ENCODE measurements around the gene PI4KA.

Gene PI4KA

GRCh38 chr22:20814221-20814808 is 44.3 kb downstream of the PI4KA start:
- DNase-seq, result no peak

GRCh38 chr22:20813056-20813455 is 45.6 kb downstream of the PI4KA start:
- DNase-seq, result no peak

- no peak for DNase-seq
Measured at GRCh38 chr22:20811971-20812660, 46.5 kb downstream of the PI4KA start.

DNA sequence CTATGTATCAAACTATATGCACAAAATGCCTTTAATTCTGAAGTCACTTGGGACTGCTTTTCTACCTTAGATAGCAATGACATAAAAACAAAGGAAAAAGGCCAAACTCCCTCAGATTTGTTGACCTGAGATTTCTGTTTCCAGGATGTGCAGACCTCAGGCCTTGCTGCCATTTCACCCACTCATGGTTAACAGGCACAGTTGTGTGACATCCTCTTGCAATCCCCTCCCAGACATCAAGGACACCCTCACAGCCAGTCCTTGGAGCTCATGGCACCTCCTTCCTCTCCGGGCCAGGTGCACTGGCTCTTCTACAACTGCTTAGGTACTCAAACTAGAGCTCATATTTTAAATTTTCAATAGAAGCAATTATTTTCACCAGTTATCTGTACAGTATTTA is 47.4 kb downstream of the PI4KA start:
- DNase-seq, result no peak

GRCh38 chr22:20810645-20811044 is 48.0 kb downstream of the PI4KA start:
- peak; percentile 34 for DNase-seq

GRCh38 chr22:20809538-20810185 is 48.9 kb downstream of the PI4KA start:
- no peak for DNase-seq

GRCh38 chr22:20808844-20809243 is 49.8 kb downstream of the PI4KA start:
- no peak for DNase-seq

DNA sequence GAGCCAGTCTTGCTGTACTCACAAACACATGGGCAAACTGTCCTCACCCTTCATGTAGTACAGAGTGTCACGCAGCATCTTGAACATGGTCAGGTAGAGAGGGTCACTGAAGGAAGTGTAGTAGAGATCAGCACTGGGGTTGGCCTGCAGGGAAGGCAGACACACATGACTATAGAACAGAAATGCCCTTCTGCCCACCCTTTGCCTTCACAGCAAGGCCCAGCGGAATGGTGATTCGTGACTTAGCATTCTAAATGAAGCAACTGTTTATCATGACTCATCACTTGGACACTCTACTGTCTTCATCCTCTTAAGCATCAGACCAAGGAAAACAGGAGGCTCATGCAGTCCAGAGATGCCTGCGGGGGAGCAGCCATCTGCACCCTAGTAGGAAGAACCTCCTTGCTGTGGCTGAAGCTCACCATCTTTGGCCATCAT is 51.3 kb downstream of the PI4KA start:
- DNase-seq, result no peak

DNA sequence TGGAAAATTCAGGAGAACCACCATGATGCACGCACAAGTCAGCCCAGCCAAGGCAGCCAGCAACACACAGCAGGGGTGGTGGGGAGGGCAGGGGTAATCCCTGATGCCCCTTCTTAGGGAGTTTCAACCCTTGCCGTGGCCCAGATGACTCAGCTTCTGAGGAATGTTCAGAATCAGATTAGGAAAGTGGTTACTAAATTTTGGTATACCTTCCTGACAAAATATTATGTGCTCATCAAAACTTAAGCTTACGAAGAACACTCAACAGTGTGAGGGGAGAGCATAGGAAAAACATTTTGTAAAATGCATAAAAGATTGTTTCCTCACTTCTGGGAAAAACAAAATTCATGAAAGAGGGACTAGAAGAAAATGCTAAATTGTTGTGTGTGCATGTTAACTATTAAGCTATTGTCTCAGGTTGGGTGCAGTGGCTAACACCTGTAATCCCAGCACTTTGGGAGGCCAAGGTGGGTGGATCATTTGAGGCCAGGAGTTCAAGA is 52.6 kb downstream of the PI4KA start:
- no peak for DNase-seq

DNA sequence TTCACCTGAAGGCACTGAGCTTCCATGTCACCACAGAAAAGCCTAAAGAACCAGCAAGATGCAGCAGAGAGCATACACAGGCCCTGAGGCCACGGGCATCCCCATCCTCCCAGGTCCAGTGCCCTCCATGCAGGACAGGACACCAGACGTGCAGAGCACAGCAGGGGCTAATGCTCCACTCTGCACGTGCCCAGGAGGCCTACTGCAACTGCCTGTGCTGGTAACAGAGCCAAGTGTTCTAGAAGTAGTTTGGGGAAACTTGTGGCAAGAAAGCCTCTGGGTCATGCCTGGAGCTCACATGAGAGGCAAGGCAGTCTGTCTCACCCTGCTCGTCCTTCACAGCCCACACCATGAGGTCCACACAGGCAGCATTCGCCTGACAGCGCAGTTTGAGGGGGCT is 54.0 kb downstream of the PI4KA start:
- DNase-seq, result no peak

GRCh38 chr22:20803696-20804324 is 54.8 kb downstream of the PI4KA start:
- no peak for DNase-seq

DNA sequence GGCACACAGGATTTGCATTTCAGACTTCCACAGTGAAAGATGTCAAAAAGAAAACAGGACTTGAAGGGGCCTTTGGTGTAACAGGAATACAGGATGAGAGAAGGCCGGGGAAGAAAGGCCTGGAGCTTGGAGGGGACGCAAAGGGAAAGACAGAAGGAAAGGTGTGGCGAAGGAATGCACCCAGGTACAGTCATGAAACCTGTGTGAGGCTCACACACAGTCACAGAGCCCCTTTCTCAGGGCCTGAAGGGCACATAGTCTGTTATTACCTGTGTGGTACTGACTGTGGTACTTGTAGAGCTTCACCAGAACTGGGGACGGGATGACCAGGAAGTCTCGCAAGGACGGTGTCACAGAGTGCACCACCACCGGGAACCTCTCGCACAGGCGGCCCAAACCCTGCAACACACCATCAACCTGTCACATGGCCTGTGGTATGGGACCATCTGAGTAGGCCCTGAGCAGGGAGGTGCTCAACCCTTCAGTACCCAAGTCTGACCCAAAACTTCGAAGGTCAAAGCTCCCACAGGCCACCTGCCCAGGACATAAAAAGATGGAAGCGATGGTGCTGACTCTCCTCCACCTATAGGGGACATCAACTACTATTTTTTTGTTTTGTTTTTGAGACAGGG is 55.6 kb downstream of the PI4KA start:
- no peak for DNase-seq

DNA sequence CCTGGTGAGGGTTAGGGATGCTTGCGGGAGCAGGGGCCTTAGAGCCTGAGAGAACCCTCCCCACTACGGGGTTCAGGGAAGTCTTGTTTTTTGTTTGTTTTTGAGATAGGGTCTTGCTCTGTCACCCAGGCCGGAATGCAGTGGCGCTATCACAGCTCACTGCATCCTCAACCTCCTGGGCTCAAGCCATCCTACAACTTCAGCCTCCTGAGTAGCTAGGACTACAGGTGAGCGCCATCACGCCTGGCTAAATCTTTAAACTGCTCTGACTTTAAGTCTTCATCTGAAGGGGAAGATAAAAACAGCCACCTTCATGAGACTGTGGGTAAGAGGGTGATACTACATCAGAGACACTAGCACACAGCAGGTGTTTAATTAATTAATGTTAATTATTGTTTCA is 56.2 kb downstream of the PI4KA start:
- DNase-seq, result no peak

- no peak for DNase-seq
Measured at GRCh38 chr22:20799449-20799848, 59.2 kb downstream of the PI4KA start.

- no peak for DNase-seq
Measured at GRCh38 chr22:20798974-20799373, 59.6 kb downstream of the PI4KA start.

GRCh38 chr22:20798218-20798617 is 60.4 kb downstream of the PI4KA start:
- no peak for DNase-seq

- no peak for DNase-seq
Measured at GRCh38 chr22:20796731-20797130, 61.9 kb downstream of the PI4KA start.

DNA sequence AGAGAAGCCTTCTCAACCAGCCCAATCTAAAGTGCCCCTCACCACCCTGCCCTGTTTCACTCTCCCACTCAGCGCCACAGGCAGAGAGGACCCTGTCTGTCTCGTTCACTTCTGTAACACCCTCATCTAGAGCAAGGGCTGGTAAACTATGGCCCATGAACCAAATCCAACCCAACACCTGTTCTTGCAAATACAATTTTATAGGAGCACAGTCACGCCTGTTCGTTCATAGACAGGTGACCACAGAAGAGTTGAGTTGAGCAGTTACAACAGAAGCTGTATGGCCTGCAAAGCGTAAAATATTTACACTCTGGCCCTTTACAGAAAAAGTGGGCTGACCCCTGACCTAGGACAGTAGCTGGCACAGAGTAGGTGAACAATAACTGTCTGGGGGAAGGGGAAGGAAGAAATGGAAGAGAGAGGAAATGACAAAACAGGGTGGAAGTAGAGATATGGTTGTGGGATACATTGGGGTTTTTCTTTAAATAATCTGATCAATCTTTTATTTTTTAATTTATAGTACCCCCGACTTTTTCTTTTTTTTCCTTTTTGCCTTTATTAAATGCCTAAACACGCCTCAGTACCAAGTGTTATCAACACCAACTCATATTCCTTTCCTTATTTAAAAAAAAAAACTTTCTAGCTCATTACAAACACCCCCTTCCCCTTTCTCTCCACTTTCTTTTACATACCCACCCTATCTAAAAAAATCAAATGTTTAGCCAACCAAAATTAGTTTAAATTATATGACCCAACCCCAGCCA is 63.8 kb downstream of the PI4KA start:
- DNase-seq, result no peak

DNA sequence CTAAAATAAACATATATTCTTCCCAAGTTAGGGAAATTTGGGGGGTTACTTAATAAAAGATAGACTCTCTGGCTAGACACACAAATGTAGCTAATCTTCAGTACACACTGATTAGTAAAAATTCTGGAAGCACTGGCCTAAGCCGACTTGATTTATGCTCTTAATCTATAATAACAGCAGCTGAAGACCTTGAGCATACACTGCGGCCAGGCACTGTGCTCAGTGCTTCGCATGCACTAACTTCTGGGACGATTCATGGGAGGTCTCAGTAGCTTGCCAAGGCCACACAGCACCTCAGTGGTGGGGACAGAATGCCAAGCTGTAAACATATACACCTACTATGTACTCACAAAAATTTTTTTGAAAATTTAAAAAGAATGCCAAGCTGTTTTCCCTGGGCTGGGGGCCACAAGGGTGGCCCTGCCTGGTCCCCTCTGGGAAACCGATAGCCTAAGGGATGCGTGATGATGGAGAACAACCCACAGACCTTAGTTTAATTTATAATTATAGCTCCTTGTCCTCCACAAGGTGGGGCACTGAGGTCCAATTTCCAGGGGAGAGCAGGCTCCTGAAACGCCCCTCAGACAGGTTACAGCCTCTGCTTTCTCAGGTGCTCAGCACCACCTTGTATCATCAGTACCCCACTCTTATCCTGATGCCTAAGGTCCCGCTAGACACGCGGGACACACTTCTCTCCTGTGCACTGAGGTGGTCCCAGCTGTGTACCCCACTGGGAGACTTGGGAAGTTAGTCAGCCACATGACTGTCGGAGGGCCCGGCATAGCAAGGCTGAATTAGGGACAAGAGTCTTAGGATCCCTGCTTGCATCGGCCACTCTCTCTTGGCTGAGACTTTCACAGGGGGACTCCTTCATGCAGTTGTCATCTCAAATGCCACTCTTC is 64.6 kb downstream of the PI4KA start:
- DNase-seq, result no peak

GRCh38 chr22:20792966-20793728 is 65.5 kb downstream of the PI4KA start:
- no peak for DNase-seq
